Epithelial cell of proximal tubule (primary cell): ENCODE results near the gene COA1. TPM values are rescaled to one million over a fixed set of nuclear protein-coding genes. Genes with fewer than 3 reads are reported as not detected.
"Not testable (repeated sequence)": the region's sequence is repeated elsewhere in the genome, so short reads cannot be mapped to it uniquely, and the experiment has no call there.

Experiments used
- DNase-seq: peaks from one replicate; pipeline ENCODE4 v3.0.0-alpha.2; 2011; ENCODE audit warnings: low read depth
- H3K4me3 ChIP-seq: 2 replicates; pipeline ENCODE4 v1.5.1; 2011; ENCODE audit warnings: low read depth, mild to moderate bottlenecking, low read length
- total RNA-seq: library from RNA; depleted of rRNA; stranded (reverse); fragments of >200 nt; gene quantifications from 2 replicates; pipeline ENCODE4 v1.2.3, GENCODE V29; 2015
- TF ChIP-seq, protein P1 (sequence below): conservative IDR thresholded peaks from 2 replicates; pipeline ENCODE4 v1.5.1; 2012; ENCODE audit warnings: low read depth, mild to moderate bottlenecking, low read length

Gene COA1
- total RNA-seq, 1 donor from 2014 or later, result 54.0 TPM

DNA sequence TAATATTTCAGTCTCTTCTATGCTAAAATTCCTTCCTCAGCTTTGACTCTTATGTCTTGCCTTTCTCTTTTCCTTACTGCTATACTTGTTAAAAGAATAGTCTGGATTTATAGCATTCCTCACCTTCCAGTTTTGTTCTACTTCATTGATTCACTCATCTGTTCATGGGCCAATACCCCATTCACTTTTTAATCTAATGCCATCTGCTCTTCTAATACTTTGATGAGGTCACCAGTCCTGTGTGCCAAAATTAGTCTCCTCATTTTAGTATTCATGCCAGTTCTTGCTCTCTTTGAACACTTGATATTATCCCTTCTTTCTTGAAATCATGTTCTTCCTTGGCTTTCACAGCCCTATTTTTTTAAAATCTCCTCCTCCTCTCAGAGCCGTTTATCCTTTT lies 127.1 kb downstream of the COA1 start:
- no peak overlapping the region for H3K4me3 ChIP-seq
- TF ChIP-seq, protein P1, sequence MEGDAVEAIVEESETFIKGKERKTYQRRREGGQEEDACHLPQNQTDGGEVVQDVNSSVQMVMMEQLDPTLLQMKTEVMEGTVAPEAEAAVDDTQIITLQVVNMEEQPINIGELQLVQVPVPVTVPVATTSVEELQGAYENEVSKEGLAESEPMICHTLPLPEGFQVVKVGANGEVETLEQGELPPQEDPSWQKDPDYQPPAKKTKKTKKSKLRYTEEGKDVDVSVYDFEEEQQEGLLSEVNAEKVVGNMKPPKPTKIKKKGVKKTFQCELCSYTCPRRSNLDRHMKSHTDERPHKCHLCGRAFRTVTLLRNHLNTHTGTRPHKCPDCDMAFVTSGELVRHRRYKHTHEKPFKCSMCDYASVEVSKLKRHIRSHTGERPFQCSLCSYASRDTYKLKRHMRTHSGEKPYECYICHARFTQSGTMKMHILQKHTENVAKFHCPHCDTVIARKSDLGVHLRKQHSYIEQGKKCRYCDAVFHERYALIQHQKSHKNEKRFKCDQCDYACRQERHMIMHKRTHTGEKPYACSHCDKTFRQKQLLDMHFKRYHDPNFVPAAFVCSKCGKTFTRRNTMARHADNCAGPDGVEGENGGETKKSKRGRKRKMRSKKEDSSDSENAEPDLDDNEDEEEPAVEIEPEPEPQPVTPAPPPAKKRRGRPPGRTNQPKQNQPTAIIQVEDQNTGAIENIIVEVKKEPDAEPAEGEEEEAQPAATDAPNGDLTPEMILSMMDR, result no peak

DNA sequence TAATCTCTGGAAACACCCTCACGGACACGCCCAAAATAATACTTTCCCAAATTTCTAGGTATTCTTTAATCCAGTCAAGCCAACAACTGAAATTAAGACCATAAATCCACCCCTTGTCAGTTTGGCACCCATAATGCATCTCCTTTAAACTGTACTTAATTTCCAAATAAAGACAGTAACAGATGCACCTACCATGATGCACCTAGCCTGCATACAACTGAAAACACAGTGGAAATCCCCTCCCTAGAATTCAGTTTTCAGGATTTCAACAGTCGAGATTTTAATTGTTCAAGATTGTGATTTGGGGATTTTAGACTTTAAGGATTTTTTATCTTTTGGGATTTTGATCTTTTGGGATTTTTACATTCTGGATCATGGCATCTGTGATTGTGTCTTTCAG lies 129.3 kb downstream of the COA1 start:
- H3K4me3 ChIP-seq, result no peak overlapping the region
- DNase-seq, result no peak
- TF ChIP-seq, protein P1, result no peak

More for the DNA sequence above, 127.1 kb downstream of the COA1 start:
- DNase-seq, result no peak

DNA sequence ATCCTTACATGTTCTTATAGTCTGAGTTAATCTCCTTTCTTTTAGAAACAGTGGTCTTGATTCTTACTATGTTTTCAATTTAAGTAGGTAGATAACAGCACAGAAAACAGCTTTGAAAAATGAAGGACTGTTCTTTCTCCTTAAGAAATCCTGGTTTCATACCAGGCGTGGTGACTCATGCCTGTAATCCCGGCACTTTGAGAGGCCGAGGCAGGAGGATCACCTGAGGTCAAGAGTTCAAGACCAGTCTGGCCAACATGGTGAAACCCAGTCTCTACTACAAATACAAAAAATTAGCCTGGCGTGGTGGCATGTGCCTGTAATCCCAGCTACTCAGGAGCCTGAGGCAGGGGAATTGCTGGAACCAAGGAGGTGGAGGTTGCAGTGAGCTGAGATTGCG lies 132.9 kb downstream of the COA1 start:
- not testable (repeated sequence) for H3K4me3 ChIP-seq, DNase-seq

DNA sequence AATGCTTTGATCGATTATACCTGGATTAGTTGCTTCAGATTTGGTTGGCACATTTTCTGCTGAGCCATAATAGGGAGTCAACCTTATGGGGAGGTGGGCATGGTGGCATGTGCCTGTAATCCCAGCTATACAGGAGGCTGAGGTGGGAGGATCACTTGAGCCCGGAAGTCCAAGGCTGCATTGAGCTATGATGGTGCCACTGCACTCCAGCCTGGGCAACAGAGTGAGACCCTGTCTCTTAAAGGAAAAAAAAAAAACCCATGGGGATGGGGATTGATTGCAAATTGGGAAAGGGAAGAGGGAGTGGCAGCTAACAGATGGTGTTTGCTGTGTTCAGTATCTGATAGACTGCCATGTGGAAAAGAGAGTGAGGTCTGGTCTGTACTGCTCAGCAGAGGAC lies 135.3 kb downstream of the COA1 start:
- TF ChIP-seq, protein P1, result no peak
- H3K4me3 ChIP-seq, result no peak overlapping the region
- DNase-seq, result no peak

DNA sequence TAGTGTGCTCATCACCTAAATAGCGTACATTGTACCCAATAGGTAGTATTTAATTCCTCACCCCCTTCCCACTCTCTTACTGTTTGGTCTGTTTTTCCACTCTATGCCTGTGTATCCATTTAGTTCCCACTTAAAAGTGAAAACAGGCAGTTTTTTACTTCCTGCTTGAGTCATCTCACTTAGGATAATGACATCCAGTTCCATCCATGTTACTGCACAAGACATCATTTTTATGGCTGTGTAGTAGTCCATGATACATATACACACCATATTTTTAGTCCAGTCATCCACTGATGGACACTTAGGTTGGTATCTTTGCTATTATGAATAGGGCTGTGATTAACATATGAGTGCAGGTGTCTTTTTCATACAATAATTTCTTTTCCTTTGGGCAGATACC lies 136.3 kb downstream of the COA1 start:
- no peak for DNase-seq
- TF ChIP-seq, protein P1, result no peak

DNA sequence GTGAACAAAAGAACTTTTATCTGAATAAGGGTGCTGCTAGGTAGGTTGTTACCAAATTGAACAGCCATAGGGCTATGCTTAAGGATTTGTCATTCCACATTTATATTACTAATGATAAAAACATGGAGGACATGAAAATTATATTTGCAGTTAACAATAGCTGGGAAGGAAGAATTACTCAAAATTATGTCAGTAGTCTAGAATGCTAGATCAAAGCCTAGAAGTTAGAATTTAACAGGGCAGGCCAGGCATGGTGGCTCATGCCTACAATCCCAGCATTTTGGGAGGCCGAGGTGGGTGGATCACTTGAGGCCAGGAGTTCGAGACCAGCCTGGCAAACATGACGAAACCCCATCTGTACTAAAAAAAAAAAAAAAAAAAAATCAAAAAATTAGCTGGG lies 137.0 kb downstream of the COA1 start:
- TF ChIP-seq, protein P1, result no peak
- DNase-seq, result no peak
- no peak overlapping the region for H3K4me3 ChIP-seq

More for the DNA sequence above, 136.3 kb downstream of the COA1 start:
- no peak overlapping the region for H3K4me3 ChIP-seq

DNA sequence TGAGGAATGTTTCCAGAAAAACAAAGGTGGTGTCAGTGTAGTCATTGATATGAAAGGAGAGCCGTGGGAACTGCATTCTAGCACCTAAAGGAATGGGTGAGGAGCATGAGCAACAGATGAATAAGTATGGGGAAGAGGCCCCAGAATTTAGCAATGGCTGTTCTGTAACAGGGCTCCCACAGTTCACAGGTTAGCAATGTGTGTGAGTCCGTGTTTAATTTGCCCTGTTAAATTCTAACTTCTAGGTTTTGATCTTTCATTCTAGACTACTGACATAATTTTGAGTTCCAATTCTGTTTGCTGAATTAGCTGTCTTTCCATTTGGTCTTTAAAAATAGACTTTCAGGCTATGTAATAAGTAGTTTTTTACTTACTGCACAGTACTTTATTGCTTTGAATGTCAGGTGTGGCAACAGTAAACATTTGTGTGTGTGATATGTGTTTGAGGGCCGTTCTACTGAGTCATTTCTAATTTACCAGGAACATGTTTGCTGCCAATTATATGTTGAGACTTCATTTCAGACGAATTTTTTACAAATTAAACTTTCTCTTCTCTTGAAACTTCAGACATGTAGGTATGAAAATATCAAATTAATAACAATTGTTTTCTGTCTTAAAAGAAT lies 137.7 kb downstream of the COA1 start:
- TF ChIP-seq, protein P1, result no peak
- H3K4me3 ChIP-seq, result no peak overlapping the region
- peak; percentile 91 for DNase-seq
